ENCODE measurements around the gene IRF4.

IRF4 gene

DNA sequence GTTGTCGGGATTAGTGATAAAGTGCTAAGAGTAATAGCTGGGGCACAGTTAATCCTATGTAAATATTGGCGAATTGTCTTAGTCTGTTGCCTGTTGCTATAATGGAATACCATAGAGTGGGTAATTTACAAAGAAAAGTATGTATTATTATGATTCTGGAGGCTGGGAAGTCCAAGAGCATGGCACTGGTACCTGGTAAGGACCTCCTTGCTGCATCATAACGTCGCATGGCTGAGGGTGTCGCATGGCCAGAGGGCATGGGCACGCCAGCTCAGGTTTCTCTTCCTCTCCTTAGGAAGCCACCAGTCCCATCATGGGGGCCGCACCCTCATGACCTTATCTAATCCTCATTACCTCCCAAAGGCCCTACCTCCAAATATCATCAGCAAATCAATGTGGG lies 29.7 kb downstream of the IRF4 start:
- Histone ChIP-seq H3K36me3 (replicated peaks; ENCODE audit: insufficient read depth, low read length) (no peaks in the 10 kb centered on the region), H3K79me2 (ENCODE audit: low read length) (no peaks in the 10 kb centered on the region), H3K27me3 (replicated peaks; ENCODE audit: insufficient read depth, low read length) (no peaks in the 10 kb centered on the region), H3K4me3 (ENCODE audit: low read length) (no peak overlapping the region), H3K9me3 (replicated peaks; ENCODE audit: insufficient read depth, low read length) (no peaks in the 10 kb centered on the region), H3K4me2 (ENCODE audit: low read depth, low read length) (no peak overlapping the region), H3K4me1 (ENCODE audit: low read length) (peaks cover 2% of the 10 kb centered on the region; the same call in 1 of the 2 replicates), H2AFZ (ENCODE audit: low read length) (no peak overlapping the region), H3K27ac (ENCODE audit: low read length) (no peak overlapping the region), H3K9ac (ENCODE audit: low read length) (no peak overlapping the region), H4K20me1 (ENCODE audit: insufficient read depth, low read length) (no peaks in the 10 kb centered on the region), H3K9me2 (replicated peaks; ENCODE audit: insufficient read depth, low read length) (no peaks in the 10 kb centered on the region), H3F3A (ENCODE audit: insufficient read depth, low read length) (peaks cover 1% of the 10 kb centered on the region; the same call in 1 of the 2 replicates)
- TF ChIP-seq EZH2 (optimal IDR thresholded peaks at IDR 0.05; ENCODE audit: low read depth, low read length) (no peak), EZH2phosphoT487 (IDR thresholded peaks at IDR 0.05; ENCODE audit: low read length) (no peak)
- TF ChIP-seq, protein P1, sequence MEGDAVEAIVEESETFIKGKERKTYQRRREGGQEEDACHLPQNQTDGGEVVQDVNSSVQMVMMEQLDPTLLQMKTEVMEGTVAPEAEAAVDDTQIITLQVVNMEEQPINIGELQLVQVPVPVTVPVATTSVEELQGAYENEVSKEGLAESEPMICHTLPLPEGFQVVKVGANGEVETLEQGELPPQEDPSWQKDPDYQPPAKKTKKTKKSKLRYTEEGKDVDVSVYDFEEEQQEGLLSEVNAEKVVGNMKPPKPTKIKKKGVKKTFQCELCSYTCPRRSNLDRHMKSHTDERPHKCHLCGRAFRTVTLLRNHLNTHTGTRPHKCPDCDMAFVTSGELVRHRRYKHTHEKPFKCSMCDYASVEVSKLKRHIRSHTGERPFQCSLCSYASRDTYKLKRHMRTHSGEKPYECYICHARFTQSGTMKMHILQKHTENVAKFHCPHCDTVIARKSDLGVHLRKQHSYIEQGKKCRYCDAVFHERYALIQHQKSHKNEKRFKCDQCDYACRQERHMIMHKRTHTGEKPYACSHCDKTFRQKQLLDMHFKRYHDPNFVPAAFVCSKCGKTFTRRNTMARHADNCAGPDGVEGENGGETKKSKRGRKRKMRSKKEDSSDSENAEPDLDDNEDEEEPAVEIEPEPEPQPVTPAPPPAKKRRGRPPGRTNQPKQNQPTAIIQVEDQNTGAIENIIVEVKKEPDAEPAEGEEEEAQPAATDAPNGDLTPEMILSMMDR (IDR thresholded peaks at IDR 0.05; ENCODE audit: low read length), result no peak
- DNase-seq, result no peak

DNA sequence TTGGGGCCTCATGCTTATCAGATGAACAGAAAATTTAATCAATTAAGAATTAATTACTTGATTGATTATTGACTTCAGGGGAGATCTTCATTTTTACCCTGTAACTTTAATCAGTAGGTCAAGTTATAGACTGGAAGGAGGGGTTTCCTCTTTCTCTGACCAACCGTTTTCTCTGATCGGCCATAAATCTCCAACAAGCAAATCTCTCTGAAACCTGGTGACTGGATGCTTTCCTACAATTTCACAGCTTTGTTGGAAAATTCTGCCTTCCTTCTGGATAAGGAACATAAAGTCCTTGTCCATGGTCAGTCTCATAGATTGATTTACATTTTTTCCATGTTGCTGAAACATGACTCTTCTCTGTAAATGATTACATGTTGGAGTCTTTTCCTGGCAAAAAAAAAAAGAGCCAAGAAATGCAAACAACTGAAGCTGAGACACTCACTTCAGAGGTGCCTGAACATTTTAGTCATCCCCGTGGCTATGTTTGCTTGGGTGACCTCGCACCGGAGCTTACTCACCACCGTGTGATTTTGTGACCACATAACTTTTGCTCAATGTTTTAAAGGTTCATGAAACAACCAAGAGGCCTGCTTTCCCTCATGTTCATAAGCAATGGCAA lies 31.0 kb downstream of the IRF4 start:
- DNase-seq, result no peak
- Histone ChIP-seq H3K36me3 (replicated peaks; ENCODE audit: insufficient read depth, low read length) (no peaks in the 10 kb centered on the region), H4K20me1 (ENCODE audit: insufficient read depth, low read length) (no peaks in the 10 kb centered on the region), H3K27ac (ENCODE audit: low read length) (no peak overlapping the region), H3K9ac (ENCODE audit: low read length) (no peak overlapping the region), H2AFZ (ENCODE audit: low read length) (no peak overlapping the region), H3K4me3 (ENCODE audit: low read length) (no peak overlapping the region), H3K4me2 (ENCODE audit: low read depth, low read length) (no peak overlapping the region), H3K9me2 (replicated peaks; ENCODE audit: insufficient read depth, low read length) (no peaks in the 10 kb centered on the region), H3K4me1 (ENCODE audit: low read length) (no peaks in the 10 kb centered on the region), H3K79me2 (ENCODE audit: low read length) (no peaks in the 10 kb centered on the region), H3F3A (ENCODE audit: insufficient read depth, low read length) (no peaks in the 10 kb centered on the region), H3K27me3 (replicated peaks; ENCODE audit: insufficient read depth, low read length) (no peaks in the 10 kb centered on the region), H3K9me3 (replicated peaks; ENCODE audit: insufficient read depth, low read length) (no peaks in the 10 kb centered on the region)
- TF ChIP-seq EZH2phosphoT487 (IDR thresholded peaks at IDR 0.05; ENCODE audit: low read length) (no peak), EZH2 (optimal IDR thresholded peaks at IDR 0.05; ENCODE audit: low read depth, low read length) (no peak)
- TF ChIP-seq, protein P1 (IDR thresholded peaks at IDR 0.05; ENCODE audit: low read length), result no peak

DNA sequence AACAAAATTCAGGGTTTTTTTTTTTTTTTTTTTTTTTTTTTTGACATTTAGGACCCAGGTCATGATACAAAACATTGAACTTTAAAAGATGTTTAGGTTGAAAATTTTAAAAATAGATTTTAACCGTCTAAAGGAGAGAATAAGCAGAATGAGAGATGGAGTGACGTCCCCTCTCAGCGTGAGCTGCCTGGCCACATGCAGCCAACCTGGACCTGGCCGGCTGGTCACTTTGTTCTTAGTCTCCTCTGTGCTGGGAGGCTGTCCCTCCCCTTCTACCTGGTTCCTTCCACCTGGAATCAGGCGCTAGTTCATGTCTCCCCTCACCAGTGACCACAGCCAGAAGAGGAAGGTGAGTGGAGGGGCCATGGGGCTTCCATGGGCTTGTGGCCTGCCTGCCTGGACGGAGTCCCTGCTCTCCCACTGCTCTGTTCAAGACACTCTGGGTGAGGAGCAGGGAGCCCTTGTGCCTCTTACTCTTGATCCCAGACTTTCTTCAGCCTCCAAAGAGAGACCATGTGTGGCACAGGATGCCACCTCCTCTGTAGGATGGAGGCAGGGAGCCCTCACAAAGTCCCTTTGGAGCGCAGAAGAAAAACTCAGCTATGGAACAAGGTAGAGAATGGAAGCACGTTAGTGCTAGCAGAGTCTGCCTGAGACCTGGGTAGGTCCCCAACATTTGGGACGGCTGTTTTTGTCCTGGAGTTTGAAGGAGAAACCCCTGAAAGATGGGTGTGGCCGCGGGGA lies 31.7 kb downstream of the IRF4 start:
- Histone ChIP-seq H3K9me3 (replicated peaks; ENCODE audit: insufficient read depth, low read length) (no peaks in the 10 kb centered on the region), H3K36me3 (replicated peaks; ENCODE audit: insufficient read depth, low read length) (no peaks in the 10 kb centered on the region), H3K9me2 (replicated peaks; ENCODE audit: insufficient read depth, low read length) (no peaks in the 10 kb centered on the region), H3K27me3 (replicated peaks; ENCODE audit: insufficient read depth, low read length) (no peaks in the 10 kb centered on the region), H3K4me1 (ENCODE audit: low read length) (no peaks in the 10 kb centered on the region), H3F3A (ENCODE audit: insufficient read depth, low read length) (no peaks in the 10 kb centered on the region), H2AFZ (ENCODE audit: low read length) (no peak overlapping the region), H4K20me1 (ENCODE audit: insufficient read depth, low read length) (no peaks in the 10 kb centered on the region), H3K4me3 (ENCODE audit: low read length) (no peak overlapping the region), H3K9ac (ENCODE audit: low read length) (no peak overlapping the region), H3K4me2 (ENCODE audit: low read depth, low read length) (no peak overlapping the region), H3K27ac (ENCODE audit: low read length) (no peak overlapping the region), H3K79me2 (ENCODE audit: low read length) (no peaks in the 10 kb centered on the region)
- TF ChIP-seq, protein P1 (IDR thresholded peaks at IDR 0.05; ENCODE audit: low read length), result no peak
- TF ChIP-seq EZH2 (optimal IDR thresholded peaks at IDR 0.05; ENCODE audit: low read depth, low read length) (no peak), EZH2phosphoT487 (IDR thresholded peaks at IDR 0.05; ENCODE audit: low read length) (no peak)
- DNase-seq, result no peak

Measured in MM.1S (cell line).